PC-9 (cell line): Measurements from ENCODE around the gene SLC16A2. TPM values are rescaled to one million over a fixed set of nuclear protein-coding genes. Genes with fewer than 3 reads are reported as not detected.

Experiments used
- BruUV-seq: library from RNA; stranded (reverse); fragments of 400-500 nt; replicated peaks from 2 replicates; lab custom pipeline; 2021; lab: Mats Ljungman, UMichigan
- CTCF ChIA-PET: fragments of 300-600 bp; sonication (Branson Sonifier 250); formaldehyde crosslinking; loops from one replicate; lab custom pipeline; 2022; ENCODE audit warnings: antibody characterized with exemption; lab: Charles Lee
- POLR2A ChIA-PET: fragments of 300-600 bp; sonication (Branson Sonifier 250); formaldehyde crosslinking; loops from one replicate; lab custom pipeline; 2022; ENCODE audit warnings: antibody characterized with exemption; ENCODE audit not compliant: unreplicated experiment; lab: Charles Lee
- DNase-seq, 2 experiments: peaks; one replicate each; pipeline versions ENCODE4 v3.0.0 to v3.0.0-alpha.2; 2015 to 2022; ENCODE audit warnings: mixed read lengths in 1 of 2
- H2AFZ ChIP-seq: fragments of 200-600 bp; sonication (generic); 2 replicates; pipeline ENCODE4 v1.8.1; 2017; ENCODE audit warnings: antibody characterized with exemption
- H3F3A ChIP-seq: fragments of 200-600 bp; sonication (generic); 2 replicates; pipeline ENCODE4 v1.8.1; 2017; ENCODE audit warnings: antibody characterized with exemption, mild to moderate bottlenecking, low read depth; ENCODE audit not compliant: insufficient read depth
- H3K27ac ChIP-seq: fragments of 200-600 bp; sonication (generic); 2 replicates; pipeline ENCODE4 v1.6.1; 2016; ENCODE audit warnings: mixed run types
- H3K27me3 ChIP-seq: fragments of 200-600 bp; sonication (generic); 2 replicates; pipeline ENCODE4 v1.6.1; 2016; ENCODE audit warnings: low read depth, mixed run types; ENCODE audit not compliant: insufficient read depth
- H3K36me3 ChIP-seq: fragments of 200-600 bp; sonication (generic); 2 replicates; pipeline ENCODE4 v1.6.1; 2016; ENCODE audit warnings: low read depth, mixed run types
- H3K4me1 ChIP-seq: fragments of 200-600 bp; sonication (generic); replicated peaks from 2 replicates; pipeline ENCODE4 v1.6.1; 2016; ENCODE audit warnings: mixed run types; ENCODE audit not compliant: insufficient read depth
- H3K4me2 ChIP-seq: fragments of 200-600 bp; sonication (generic); 2 replicates; pipeline ENCODE4 v1.6.1; 2017; ENCODE audit warnings: mixed run types
- H3K4me3 ChIP-seq: fragments of 200-600 bp; sonication (generic); 2 replicates; pipeline ENCODE4 v1.6.1; 2016; ENCODE audit warnings: mixed run types
- H3K79me2 ChIP-seq: fragments of 200-600 bp; sonication (generic); 2 replicates; pipeline ENCODE4 v1.6.1; 2017; ENCODE audit warnings: low read depth, mixed run types
- H3K9me2 ChIP-seq: fragments of 200-600 bp; sonication (generic); 2 replicates; pipeline ENCODE4 v1.8.1; 2017; ENCODE audit warnings: mild to moderate bottlenecking; ENCODE audit not compliant: insufficient read depth
- H3K9me3 ChIP-seq: fragments of 200-600 bp; sonication (generic); 2 replicates; pipeline ENCODE4 v1.8.1; 2016; ENCODE audit warnings: low read depth; ENCODE audit not compliant: insufficient read depth
- H4K20me1 ChIP-seq: fragments of 200-600 bp; sonication (generic); 2 replicates; pipeline ENCODE4 v1.8.1; 2017; ENCODE audit not compliant: insufficient read depth
- CTCF ChIP-seq: fragments of 200-600 bp; sonication (generic); conservative IDR thresholded peaks from 2 replicates; pipeline ENCODE4 v1.6.1; 2017; ENCODE audit warnings: mixed run types, antibody characterized with exemption, mild to moderate bottlenecking, moderate library complexity
- EZH2 ChIP-seq: fragments of 200-600 bp; sonication (generic); IDR thresholded peaks from 2 replicates; pipeline ENCODE4 v1.8.0; 2017; ENCODE audit warnings: antibody characterized with exemption, low read depth
- intact Hi-C: fragments of 100-400 bp; cut with micrococcal nuclease; formaldehyde crosslinking; loops from one replicate; pipeline ENCODE4 v1.10.0; 2022; ENCODE audit not compliant: unreplicated experiment
- total RNA-seq: library from RNA; stranded (reverse); gene quantifications from 2 replicates; pipeline ENCODE4 v1.2.3, GENCODE V29; 2021

Gene SLC16A2
- total RNA-seq, 1 experiment from 2014 or later: not detected

- no TSS peak for BruUV-seq
- H2AFZ ChIP-seq: no peak overlapping the region
- TF ChIP-seq CTCF (no peak), EZH2 (no peak)
- H3K4me1 ChIP-seq: 0 out of 2 replicates have a peak, but pooled peaks cover 5% of the 10 kb centered on the region
- no peaks in the 10 kb centered on the region for H3F3A ChIP-seq
- no peak overlapping the region for H3K4me2 ChIP-seq
- ChIA-PET POLR2A (no interaction called here), CTCF (no interaction called here)
- H3K36me3 ChIP-seq: no peaks in the 10 kb centered on the region
- H3K4me3 ChIP-seq: no peak overlapping the region
- H3K9me3 ChIP-seq: no peaks in the 10 kb centered on the region
- intact Hi-C loops: no loop called here
- no peaks in the 10 kb centered on the region for H3K9me2 ChIP-seq
- no peak overlapping the region for H3K27ac ChIP-seq
- H3K27me3 ChIP-seq: no peaks in the 10 kb centered on the region
- DNase-seq: no peak
- H3K79me2 ChIP-seq: no peaks in the 10 kb centered on the region
- no peaks in the 10 kb centered on the region for H4K20me1 ChIP-seq
Measured at GRCh38 chrX:74422576-74423288, 1.4 kb downstream of the SLC16A2 start.

DNA sequence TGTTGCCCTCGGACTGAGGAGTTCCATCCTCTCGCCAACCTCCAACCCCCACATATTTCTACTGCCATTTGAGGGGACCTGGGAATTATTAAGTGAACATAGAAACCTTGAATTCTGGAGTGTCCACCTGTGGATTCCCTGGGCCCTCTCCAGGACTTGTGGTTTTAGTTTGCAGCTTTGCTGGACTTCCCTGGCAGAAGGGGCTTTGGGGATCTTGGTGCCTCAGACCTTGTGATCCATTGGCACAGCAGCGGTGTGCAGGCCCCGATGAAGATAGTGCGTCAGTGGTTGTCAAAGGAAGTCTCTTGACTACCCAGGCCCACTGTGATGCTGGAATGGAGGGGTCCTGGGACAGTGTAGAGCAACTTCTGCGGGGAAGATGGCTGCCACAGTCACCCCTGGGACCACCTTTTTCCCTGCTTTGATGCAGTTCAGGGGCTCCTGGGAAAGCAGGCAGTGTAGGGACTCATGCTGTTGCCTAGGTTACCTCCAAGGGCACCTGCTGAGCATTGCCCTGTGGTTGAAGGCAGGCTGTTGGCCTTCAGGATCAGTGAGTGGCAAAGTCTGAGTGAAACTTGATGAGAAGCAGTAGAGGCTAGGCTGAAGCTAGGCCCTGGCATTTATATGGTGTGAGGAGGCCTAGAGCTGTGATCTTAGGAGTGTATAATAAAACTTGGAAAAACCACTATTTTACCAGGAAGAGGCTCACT is 2.2 kb downstream of the SLC16A2 start:
- Histone ChIP-seq H3K79me2 (no peaks in the 10 kb centered on the region), H3K4me2 (no peak overlapping the region), H3K36me3 (no peaks in the 10 kb centered on the region), H3K9me2 (no peaks in the 10 kb centered on the region), H3K9me3 (no peaks in the 10 kb centered on the region), H2AFZ (no peak overlapping the region), H3K4me3 (no peak overlapping the region), H3K4me1 (0 out of 2 replicates have a peak, but pooled peaks cover 5% of the 10 kb centered on the region), H4K20me1 (no peaks in the 10 kb centered on the region), H3F3A (no peaks in the 10 kb centered on the region), H3K27ac (no peak overlapping the region), H3K27me3 (no peaks in the 10 kb centered on the region)
- DNase-seq: no peak
- ChIA-PET CTCF (no interaction called here), POLR2A (no interaction called here)
- intact Hi-C loops: no loop called here
- TF ChIP-seq EZH2: no peak
- no peak for TF ChIP-seq CTCF
- BruUV-seq: no TSS peak

DNA sequence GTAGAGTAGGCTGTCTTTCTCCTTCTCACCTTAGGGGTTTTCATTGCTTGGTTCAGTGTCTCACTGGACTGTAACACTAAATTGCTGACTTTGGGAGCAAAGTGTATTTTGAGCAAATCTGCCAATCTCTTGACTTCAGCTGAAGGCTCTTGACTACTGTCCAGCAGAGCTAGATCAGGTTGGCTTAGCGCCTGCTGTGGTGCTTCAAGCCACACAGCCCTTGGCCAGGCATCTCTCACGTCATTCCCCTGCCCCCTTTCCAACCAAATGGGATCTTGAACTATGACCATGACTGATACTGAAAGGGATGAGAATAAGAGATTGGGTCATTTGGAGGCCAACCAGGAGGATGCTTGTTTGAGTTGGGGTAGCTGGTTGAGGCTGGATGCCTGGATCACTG is 4.8 kb downstream of the SLC16A2 start:
- no TSS peak for BruUV-seq
- H3K4me1 ChIP-seq: no peaks in the 10 kb centered on the region
- no peak overlapping the region for H3K4me3 ChIP-seq
- POLR2A ChIA-PET: no interaction called here
- H2AFZ ChIP-seq: no peak overlapping the region
- H3K27me3 ChIP-seq: no peaks in the 10 kb centered on the region
- no peaks in the 10 kb centered on the region for H3K79me2 ChIP-seq
- CTCF ChIA-PET: no interaction called here
- H3K4me2 ChIP-seq: no peak overlapping the region
- no peak for DNase-seq
- H3K9me3 ChIP-seq: no peaks in the 10 kb centered on the region
- intact Hi-C loops: no loop called here
- TF ChIP-seq EZH2 (no peak), CTCF (no peak)
- H3K9me2 ChIP-seq: no peaks in the 10 kb centered on the region
- H4K20me1 ChIP-seq: no peaks in the 10 kb centered on the region
- no peaks in the 10 kb centered on the region for H3K36me3 ChIP-seq
- H3F3A ChIP-seq: no peaks in the 10 kb centered on the region
- H3K27ac ChIP-seq: no peak overlapping the region
